ENCODE results near the gene KIAA0513.

DNA sequence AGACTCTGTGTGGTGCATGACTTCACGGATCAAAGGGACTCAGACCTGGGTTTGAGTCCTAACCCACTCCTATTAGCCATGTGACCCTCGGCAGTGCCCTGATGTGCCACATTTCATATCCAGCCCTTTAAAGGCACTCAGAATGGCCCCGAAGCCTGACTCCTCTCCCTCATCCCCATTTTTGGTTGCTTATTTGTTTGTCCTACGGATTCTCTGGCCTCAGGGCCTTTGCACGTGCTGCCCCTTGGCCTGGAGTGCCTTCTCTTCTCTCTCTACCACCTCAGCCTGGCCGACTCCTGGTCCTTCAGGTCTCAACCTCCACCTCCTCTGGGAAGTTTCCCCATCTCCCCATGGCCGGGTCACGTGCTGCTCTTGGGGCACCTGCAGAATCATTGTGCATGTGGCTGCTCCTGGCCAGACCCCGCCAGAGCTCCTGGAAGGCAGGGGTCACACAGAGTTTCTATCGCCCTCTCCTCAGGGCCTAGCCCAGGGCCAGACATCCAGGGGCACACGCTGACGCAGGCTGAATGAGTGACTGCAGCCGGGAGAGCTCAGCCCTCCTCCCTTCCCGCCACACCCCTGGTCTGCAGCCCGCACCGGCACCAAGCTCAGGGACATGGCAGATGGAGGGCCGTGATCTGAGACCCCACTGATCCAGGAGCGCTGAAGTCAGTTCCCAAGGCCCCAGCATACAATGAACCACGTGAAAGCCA, 106.6 kb downstream of the KIAA0513 start:
- no peak for TF ChIP-seq TCF7L2 (IDR thresholded peaks at IDR 0.05; ENCODE audit: low read depth, low read length)
- TF ChIP-seq, protein P1, sequence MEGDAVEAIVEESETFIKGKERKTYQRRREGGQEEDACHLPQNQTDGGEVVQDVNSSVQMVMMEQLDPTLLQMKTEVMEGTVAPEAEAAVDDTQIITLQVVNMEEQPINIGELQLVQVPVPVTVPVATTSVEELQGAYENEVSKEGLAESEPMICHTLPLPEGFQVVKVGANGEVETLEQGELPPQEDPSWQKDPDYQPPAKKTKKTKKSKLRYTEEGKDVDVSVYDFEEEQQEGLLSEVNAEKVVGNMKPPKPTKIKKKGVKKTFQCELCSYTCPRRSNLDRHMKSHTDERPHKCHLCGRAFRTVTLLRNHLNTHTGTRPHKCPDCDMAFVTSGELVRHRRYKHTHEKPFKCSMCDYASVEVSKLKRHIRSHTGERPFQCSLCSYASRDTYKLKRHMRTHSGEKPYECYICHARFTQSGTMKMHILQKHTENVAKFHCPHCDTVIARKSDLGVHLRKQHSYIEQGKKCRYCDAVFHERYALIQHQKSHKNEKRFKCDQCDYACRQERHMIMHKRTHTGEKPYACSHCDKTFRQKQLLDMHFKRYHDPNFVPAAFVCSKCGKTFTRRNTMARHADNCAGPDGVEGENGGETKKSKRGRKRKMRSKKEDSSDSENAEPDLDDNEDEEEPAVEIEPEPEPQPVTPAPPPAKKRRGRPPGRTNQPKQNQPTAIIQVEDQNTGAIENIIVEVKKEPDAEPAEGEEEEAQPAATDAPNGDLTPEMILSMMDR (IDR thresholded peaks at IDR 0.05) = no peak
- TF ChIP-seq, protein P2, sequence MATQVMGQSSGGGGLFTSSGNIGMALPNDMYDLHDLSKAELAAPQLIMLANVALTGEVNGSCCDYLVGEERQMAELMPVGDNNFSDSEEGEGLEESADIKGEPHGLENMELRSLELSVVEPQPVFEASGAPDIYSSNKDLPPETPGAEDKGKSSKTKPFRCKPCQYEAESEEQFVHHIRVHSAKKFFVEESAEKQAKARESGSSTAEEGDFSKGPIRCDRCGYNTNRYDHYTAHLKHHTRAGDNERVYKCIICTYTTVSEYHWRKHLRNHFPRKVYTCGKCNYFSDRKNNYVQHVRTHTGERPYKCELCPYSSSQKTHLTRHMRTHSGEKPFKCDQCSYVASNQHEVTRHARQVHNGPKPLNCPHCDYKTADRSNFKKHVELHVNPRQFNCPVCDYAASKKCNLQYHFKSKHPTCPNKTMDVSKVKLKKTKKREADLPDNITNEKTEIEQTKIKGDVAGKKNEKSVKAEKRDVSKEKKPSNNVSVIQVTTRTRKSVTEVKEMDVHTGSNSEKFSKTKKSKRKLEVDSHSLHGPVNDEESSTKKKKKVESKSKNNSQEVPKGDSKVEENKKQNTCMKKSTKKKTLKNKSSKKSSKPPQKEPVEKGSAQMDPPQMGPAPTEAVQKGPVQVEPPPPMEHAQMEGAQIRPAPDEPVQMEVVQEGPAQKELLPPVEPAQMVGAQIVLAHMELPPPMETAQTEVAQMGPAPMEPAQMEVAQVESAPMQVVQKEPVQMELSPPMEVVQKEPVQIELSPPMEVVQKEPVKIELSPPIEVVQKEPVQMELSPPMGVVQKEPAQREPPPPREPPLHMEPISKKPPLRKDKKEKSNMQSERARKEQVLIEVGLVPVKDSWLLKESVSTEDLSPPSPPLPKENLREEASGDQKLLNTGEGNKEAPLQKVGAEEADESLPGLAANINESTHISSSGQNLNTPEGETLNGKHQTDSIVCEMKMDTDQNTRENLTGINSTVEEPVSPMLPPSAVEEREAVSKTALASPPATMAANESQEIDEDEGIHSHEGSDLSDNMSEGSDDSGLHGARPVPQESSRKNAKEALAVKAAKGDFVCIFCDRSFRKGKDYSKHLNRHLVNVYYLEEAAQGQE (IDR thresholded peaks at IDR 0.05; ENCODE audit: insufficient read depth in 1 of 2, low read depth in 2 of 2, low read length in 1 of 2) = no peak
- no peak for TF ChIP-seq POLR2AphosphoS5 (IDR thresholded peaks at IDR 0.05; ENCODE audit: low read depth, low read length)
- no peak for TF ChIP-seq SIN3A (IDR thresholded peaks at IDR 0.05; ENCODE audit: borderline replicate concordance, insufficient read depth, low read depth, low read length)
